Measurements from ENCODE around the gene RAB37. TPM values are rescaled to one million over a fixed set of nuclear protein-coding genes. Genes with fewer than 3 reads are reported as not detected.

Gene RAB37
- total RNA-seq, 4 donors from 2014 or later = 0.24 to 3.7 (median 0.43) TPM

DNA sequence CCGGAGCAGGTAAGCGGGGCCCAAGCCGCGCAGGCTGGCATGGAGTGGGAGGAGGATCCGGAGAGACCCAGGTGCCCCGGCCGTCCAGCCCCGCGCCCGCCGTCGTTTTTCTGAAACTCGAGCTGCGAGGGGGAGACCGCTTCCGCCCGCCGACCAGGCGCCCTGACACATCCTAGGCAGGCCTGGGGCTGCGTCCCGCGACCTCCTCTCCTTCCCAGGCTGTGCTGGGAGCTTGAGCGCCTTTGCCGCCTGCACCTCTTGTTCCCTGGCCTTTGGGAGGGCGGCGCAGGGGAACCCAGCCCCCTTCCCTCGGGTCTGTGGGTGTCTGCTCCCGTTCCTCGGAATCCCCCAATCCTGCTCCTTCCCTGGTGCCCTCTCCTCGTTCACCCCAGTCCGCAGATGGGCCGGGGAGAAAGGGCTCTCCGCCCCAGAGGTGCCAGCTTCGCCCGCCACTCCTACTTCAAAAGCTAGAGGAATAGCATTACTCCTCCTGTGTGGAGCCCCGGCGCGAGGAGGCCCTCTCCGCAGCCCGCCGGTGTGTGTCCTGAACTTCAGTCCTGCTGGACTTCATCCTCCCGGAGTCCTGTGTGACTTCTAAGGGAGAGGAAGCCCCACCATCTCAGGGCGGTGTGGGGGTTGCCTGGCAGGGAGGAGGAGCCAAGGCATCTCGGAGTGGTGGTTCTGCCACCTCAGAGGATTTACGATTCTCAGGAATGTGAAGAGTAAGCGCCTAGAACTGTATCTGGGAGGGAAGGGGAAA lies 12.4 kb downstream of the RAB37 start:
- ATAC-seq (no peak), DNase-seq (no peak)
- Histone ChIP-seq H3K27ac (peak overlapping the region in 3 of 4 donors; percentile 71 to 83 (median 75)), H3K4me3 (peak overlapping the region; percentile 74 to 99 (median 80)), H3K4me1 (peaks cover 11 to 14% of the 10 kb centered on the region in 2 donors), H3K27me3 (peaks cover 0 to 4% (median 0%) of the 10 kb centered on the region in 3 donors), H3K9me3 (no peaks in the 10 kb centered on the region), H3K36me3 (no peaks in the 10 kb centered on the region)
- in situ Hi-C loops (cut with MboI; ENCODE audit: low sequenced_read_pairs in 4 of 4) (loop anchor here in 3 of 4 donors (5.0 to 10.0 kb wide), 2 partner anchors 115 to 123 kb away; partner anchors contain the start of gene FDXR (in 1 of the 3)), intact Hi-C loops (cut with DNase I; ENCODE audit: low total_unique reads) (loop anchor here (10.0 kb wide), 2 partner anchors 185 to 205 kb away; partner anchors contain the start of gene CD300H)
- TF ChIP-seq, protein P1, sequence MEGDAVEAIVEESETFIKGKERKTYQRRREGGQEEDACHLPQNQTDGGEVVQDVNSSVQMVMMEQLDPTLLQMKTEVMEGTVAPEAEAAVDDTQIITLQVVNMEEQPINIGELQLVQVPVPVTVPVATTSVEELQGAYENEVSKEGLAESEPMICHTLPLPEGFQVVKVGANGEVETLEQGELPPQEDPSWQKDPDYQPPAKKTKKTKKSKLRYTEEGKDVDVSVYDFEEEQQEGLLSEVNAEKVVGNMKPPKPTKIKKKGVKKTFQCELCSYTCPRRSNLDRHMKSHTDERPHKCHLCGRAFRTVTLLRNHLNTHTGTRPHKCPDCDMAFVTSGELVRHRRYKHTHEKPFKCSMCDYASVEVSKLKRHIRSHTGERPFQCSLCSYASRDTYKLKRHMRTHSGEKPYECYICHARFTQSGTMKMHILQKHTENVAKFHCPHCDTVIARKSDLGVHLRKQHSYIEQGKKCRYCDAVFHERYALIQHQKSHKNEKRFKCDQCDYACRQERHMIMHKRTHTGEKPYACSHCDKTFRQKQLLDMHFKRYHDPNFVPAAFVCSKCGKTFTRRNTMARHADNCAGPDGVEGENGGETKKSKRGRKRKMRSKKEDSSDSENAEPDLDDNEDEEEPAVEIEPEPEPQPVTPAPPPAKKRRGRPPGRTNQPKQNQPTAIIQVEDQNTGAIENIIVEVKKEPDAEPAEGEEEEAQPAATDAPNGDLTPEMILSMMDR (IDR thresholded peaks at IDR 0.05 in 4 of 5, conservative IDR thresholded peaks at IDR 0.05 in 1 of 5) = no peak
- TF ChIP-seq POLR2A (IDR thresholded peaks at IDR 0.05) = no peak

GRCh38 chr17:74750039-74750326 lies 12.9 kb downstream of the RAB37 start:
- TF ChIP-seq POLR2A (IDR thresholded peaks at IDR 0.05) = no peak
- TF ChIP-seq, protein P1 (IDR thresholded peaks at IDR 0.05 in 4 of 5, conservative IDR thresholded peaks at IDR 0.05 in 1 of 5) = no peak
- H3K4me3 ChIP-seq = peak overlapping the region; percentile 15 to 99 (median 80)
- DNase-seq (no peak), ATAC-seq (no peak)
- H3K27me3 ChIP-seq = peaks cover 0 to 4% (median 0%) of the 10 kb centered on the region in 3 donors
- H3K27ac ChIP-seq = peak overlapping the region in 2 of 4 donors; percentile 27 to 71
- intact Hi-C loops (cut with DNase I; ENCODE audit: low total_unique reads) (loop anchor here (10.0 kb wide), 1 partner anchor 185 kb away; the partner anchor contains the start of gene CD300H), in situ Hi-C loops (cut with MboI; ENCODE audit: low sequenced_read_pairs in 4 of 4) (no loop called here)
- H3K36me3 ChIP-seq = no peaks in the 10 kb centered on the region
- H3K4me1 ChIP-seq = peaks cover 7 to 11% of the 10 kb centered on the region in 2 donors
- H3K9me3 ChIP-seq = no peaks in the 10 kb centered on the region

DNA sequence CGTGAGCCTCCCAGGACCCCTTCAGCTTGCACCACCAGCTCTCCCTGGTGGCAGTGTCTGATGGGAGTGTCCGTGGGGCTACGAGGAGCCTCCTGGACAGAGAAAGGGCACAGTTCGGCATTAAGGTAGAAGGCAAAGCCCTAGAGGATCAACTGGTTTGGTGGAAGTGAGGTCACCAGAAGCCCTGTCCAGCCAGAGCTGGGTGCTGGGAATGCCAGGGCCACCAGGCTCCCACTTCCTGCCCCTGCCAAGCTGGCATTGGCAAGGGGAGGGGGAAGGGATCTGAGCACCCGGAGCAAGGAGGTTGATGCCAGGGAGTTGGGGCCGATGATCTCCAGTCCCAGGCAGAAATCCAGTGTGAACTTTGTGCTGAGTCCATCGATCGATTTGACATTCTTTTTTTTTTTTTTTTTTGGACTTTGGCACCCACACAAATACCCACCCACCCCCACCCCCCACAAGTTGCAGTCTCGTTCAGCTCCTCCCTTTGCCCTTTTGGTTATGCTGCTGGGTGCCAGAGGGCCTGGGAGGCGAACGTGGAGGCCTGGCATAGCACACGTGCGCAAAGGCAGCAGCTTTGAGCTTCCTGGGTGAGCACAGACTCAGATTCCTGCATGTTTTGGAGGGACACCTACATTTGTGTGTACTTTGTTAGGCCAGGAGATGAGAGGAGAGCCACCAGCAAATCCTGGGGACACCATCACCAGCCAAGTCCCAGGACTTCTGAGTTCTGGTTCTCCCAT lies 13.4 kb downstream of the RAB37 start:
- peaks cover 0 to 4% (median 0%) of the 10 kb centered on the region in 3 donors for H3K27me3 ChIP-seq
- H3K27ac ChIP-seq = peak overlapping the region in 2 of 4 donors; percentile 27 to 71
- TF ChIP-seq POLR2A (IDR thresholded peaks at IDR 0.05) = no peak
- TF ChIP-seq, protein P1 (IDR thresholded peaks at IDR 0.05 in 4 of 5, conservative IDR thresholded peaks at IDR 0.05 in 1 of 5) = no peak
- H3K36me3 ChIP-seq = no peaks in the 10 kb centered on the region
- no peaks in the 10 kb centered on the region for H3K9me3 ChIP-seq
- DNase-seq = no peak
- no peak for ATAC-seq
- in situ Hi-C loops (cut with MboI; ENCODE audit: low sequenced_read_pairs in 4 of 4) = no loop called here
- intact Hi-C loops (cut with DNase I; ENCODE audit: low total_unique reads) = loop anchor here (10.0 kb wide), 1 partner anchor 186 kb away; the partner anchor contains the start of gene CD300H
- H3K4me3 ChIP-seq = peak overlapping the region; percentile 15 to 99 (median 80)
- peaks cover 6 to 10% of the 10 kb centered on the region in 2 donors for H3K4me1 ChIP-seq

DNA sequence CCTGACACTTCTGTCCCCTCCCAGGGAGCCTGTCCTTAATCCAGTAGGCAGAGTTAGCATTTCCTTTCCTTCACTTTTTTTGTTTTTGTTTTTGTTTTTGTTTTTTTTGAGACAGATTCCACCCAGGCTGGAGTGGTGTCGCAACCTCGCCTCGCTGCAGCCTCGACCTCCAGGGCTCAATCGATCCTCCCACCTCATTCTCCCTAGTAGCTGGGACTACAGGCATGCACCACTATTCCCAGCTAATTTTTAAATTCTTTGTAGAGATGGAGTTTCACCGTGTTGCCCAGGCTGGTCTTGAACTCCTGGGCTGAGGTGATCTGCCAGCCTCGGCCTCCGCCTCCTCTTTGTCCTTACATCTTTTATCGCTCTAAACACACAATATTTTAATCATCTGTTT lies 15.4 kb downstream of the RAB37 start:
- ATAC-seq = no peak
- peaks cover 6 to 10% of the 10 kb centered on the region in 2 donors for H3K4me1 ChIP-seq
- no peak overlapping the region for H3K27ac ChIP-seq
- no peak for DNase-seq
- peaks cover 0 to 4% (median 0%) of the 10 kb centered on the region in 3 donors for H3K27me3 ChIP-seq
- intact Hi-C loops (cut with DNase I; ENCODE audit: low total_unique reads) = loop anchor here (10.0 kb wide), 1 partner anchor 188 kb away; the partner anchor contains the start of gene CD300H
- H3K9me3 ChIP-seq = no peaks in the 10 kb centered on the region
- no peak overlapping the region for H3K4me3 ChIP-seq
- H3K36me3 ChIP-seq = no peaks in the 10 kb centered on the region
- no peak for TF ChIP-seq POLR2A (IDR thresholded peaks at IDR 0.05)
- TF ChIP-seq, protein P1 (IDR thresholded peaks at IDR 0.05 in 4 of 5, conservative IDR thresholded peaks at IDR 0.05 in 1 of 5) = no peak
- in situ Hi-C loops (cut with MboI; ENCODE audit: low sequenced_read_pairs in 4 of 4) = no loop called here

Data from gastrocnemius medialis (tissue), 4 donors.